Fibroblast of lung (primary cell): Measurements from ENCODE around the gene FGFR3. TPM values are rescaled to one million over a fixed set of nuclear protein-coding genes. Genes with fewer than 3 reads are reported as not detected.
A peak's percentile ranks its signal among the peaks of the same experiment; 100 is the strongest.

Source experiments
- DNase-seq, 2 donors: peaks; one replicate each; pipeline versions ENCODE4 v3.0.0 to v3.0.0-alpha.2; 2010; ENCODE audit warnings: low read depth in 2 of 2
- H2AFZ ChIP-seq: 2 replicates; pipeline ENCODE4 v1.5.1; 2012; ENCODE audit warnings: low read length, control low read depth, inconsistent platforms
- H3K27ac ChIP-seq: 2 replicates; pipeline ENCODE4 v1.5.1; 2011; ENCODE audit warnings: low read length, control low read depth; ENCODE audit not compliant: insufficient read depth
- H3K27me3 ChIP-seq: 2 replicates; pipeline ENCODE4 v1.5.1; 2011; ENCODE audit warnings: mild to moderate bottlenecking, low read length; ENCODE audit not compliant: control insufficient read depth, insufficient read depth
- H3K36me3 ChIP-seq: 2 replicates; pipeline ENCODE4 v1.5.1; 2011; ENCODE audit warnings: low read length; ENCODE audit not compliant: control insufficient read depth, insufficient read depth
- H3K4me1 ChIP-seq: 2 replicates; pipeline ENCODE4 v1.5.1; 2011; ENCODE audit warnings: low read length; ENCODE audit not compliant: control insufficient read depth, insufficient read depth; ENCODE audit errors: extremely low read depth
- H3K4me2 ChIP-seq: 2 replicates; pipeline ENCODE4 v1.5.1; 2011; ENCODE audit warnings: low read length, control low read depth; ENCODE audit not compliant: insufficient read depth; ENCODE audit errors: extremely low read depth
- H3K4me3 ChIP-seq, 4 experiments: fragments of 200-600 bp in 1 of 4; sonication (generic) in 1 of 4; replicated peaks in 1 of 4; 2 replicates each; pipeline ENCODE4 v1.5.1; 2011 to 2016; ENCODE audit warnings: low read length in 4 of 4, low read depth in 3 of 4, mild to moderate bottlenecking in 3 of 4, control low read depth in 2 of 4, inconsistent platforms in 1 of 4, mixed read lengths in 1 of 4; ENCODE audit not compliant: insufficient read depth in 1 of 4; ENCODE audit errors: control extremely low read depth in 1 of 4
- H3K79me2 ChIP-seq: 2 replicates; pipeline ENCODE4 v1.5.1; 2012; ENCODE audit warnings: mild to moderate bottlenecking, low read length, inconsistent platforms; ENCODE audit not compliant: control insufficient read depth, insufficient read depth
- H3K9ac ChIP-seq: 2 replicates; pipeline ENCODE4 v1.5.1; 2011; ENCODE audit warnings: mild to moderate bottlenecking, low read length, control low read depth; ENCODE audit not compliant: insufficient read depth
- H3K9me3 ChIP-seq: 2 replicates; pipeline ENCODE4 v1.5.1; 2012; ENCODE audit warnings: low read depth, low read length; ENCODE audit not compliant: control insufficient read depth, insufficient read depth
- H4K20me1 ChIP-seq: 2 replicates; pipeline ENCODE4 v1.5.1; 2011; ENCODE audit warnings: low read length; ENCODE audit not compliant: control insufficient read depth, insufficient read depth; ENCODE audit errors: extremely low read depth
- CTCF ChIP-seq, 2 donors: IDR thresholded peaks in 1 of 2; conservative IDR thresholded peaks in 1 of 2; 1 replicate in 1 of 2; 2 replicates in 1 of 2; pipeline ENCODE4 v1.5.1; 2011 to 2012; ENCODE audit warnings: low read length in 2 of 2, control low read depth in 1 of 2, inconsistent platforms in 1 of 2, low read depth in 1 of 2, mild to moderate bottlenecking in 1 of 2
- EZH2 ChIP-seq: IDR thresholded peaks from 2 replicates; pipeline ENCODE4 v1.5.1; 2012; ENCODE audit warnings: low read length, control low read depth, mild to moderate bottlenecking; ENCODE audit errors: missing control alignments
- polyA plus RNA-seq, 2 donors: library from polyadenylated mRNA; depleted of rRNA in 1 of 2; stranded (reverse) in 1 of 2; unstranded in 1 of 2; fragments of >200 nt; gene quantifications; 2 replicates each; pipeline ENCODE4 v1.2.1, GENCODE V29; 2011 to 2012; ENCODE audit warnings: missing spikeins in 1 of 2
- total RNA-seq: library from RNA; depleted of rRNA; stranded (reverse); fragments of >200 nt; gene quantifications from 2 replicates; pipeline ENCODE4 v1.2.1, GENCODE V29; 2014

Gene FGFR3
- total and polyA plus RNA-seq, 2 donors (not counting 1 experiment from before 2014, with no cell fraction given) = 0.11 to 0.33 TPM

- TF ChIP-seq EZH2 = no peak
- no peak for TF ChIP-seq CTCF (conservative IDR thresholded peaks at IDR 0.05 in 1 of 2, IDR thresholded peaks at IDR 0.05 in 1 of 2; ENCODE audit: low read depth in 1 of 2, low read length in 2 of 2)
- H3K4me2 ChIP-seq = no peak overlapping the region
- peak in 1 of 2 donors; percentile 38 for DNase-seq
These were observed 9.1 kb downstream of the FGFR3 start for GRCh38 chr4:1802151-1802715.

GRCh38 chr4:1802720-1803522 lies 9.8 kb downstream of the FGFR3 start:
- Histone ChIP-seq H3K79me2 (no peaks in the 10 kb centered on the region), H2AFZ (no peak overlapping the region), H3K27ac (no peak overlapping the region), H4K20me1 (no peaks in the 10 kb centered on the region), H3K9me3 (no peaks in the 10 kb centered on the region), H3K4me2 (no peak overlapping the region), H3K4me1 (no peaks in the 10 kb centered on the region), H3K27me3 (no peaks in the 10 kb centered on the region), H3K4me3 (no peak overlapping the region), H3K36me3 (no peaks in the 10 kb centered on the region), H3K9ac (no peak overlapping the region)
- no peak for TF ChIP-seq EZH2
- no peak for TF ChIP-seq CTCF (conservative IDR thresholded peaks at IDR 0.05 in 1 of 2, IDR thresholded peaks at IDR 0.05 in 1 of 2; ENCODE audit: low read depth in 1 of 2, low read length in 2 of 2)
- DNase-seq = no peak

More at GRCh38 chr4:1802151-1802715, 9.1 kb downstream of the FGFR3 start:
- Histone ChIP-seq H3K36me3 (no peaks in the 10 kb centered on the region), H3K79me2 (no peaks in the 10 kb centered on the region), H3K9me3 (no peaks in the 10 kb centered on the region), H2AFZ (no peak overlapping the region), H3K27ac (no peak overlapping the region), H3K9ac (no peak overlapping the region), H4K20me1 (no peaks in the 10 kb centered on the region), H3K4me3 (no peak overlapping the region), H3K27me3 (no peaks in the 10 kb centered on the region), H3K4me1 (no peaks in the 10 kb centered on the region)

- Histone ChIP-seq H3K9me3 (no peaks in the 10 kb centered on the region), H3K4me1 (no peaks in the 10 kb centered on the region), H2AFZ (no peak overlapping the region), H3K9ac (no peak overlapping the region), H3K27me3 (no peaks in the 10 kb centered on the region), H3K36me3 (no peaks in the 10 kb centered on the region), H3K27ac (no peak overlapping the region), H3K4me3 (no peak overlapping the region), H4K20me1 (no peaks in the 10 kb centered on the region), H3K79me2 (no peaks in the 10 kb centered on the region), H3K4me2 (no peak overlapping the region)
- TF ChIP-seq EZH2 (no peak), CTCF (conservative IDR thresholded peaks at IDR 0.05 in 1 of 2, IDR thresholded peaks at IDR 0.05 in 1 of 2; ENCODE audit: low read depth in 1 of 2, low read length in 2 of 2) (no peak)
- no peak for DNase-seq
These were observed 10.7 kb downstream of the FGFR3 start for GRCh38 chr4:1803523-1804423.
